Naive B cell (primary cell): ENCODE measurements around the gene CDH12. TPM values are rescaled to one million over a fixed set of nuclear protein-coding genes. Genes with fewer than 3 reads are reported as not detected.
A peak's percentile ranks its signal among the peaks of the same experiment; 100 is the strongest.

ENCODE experiments used
- ATAC-seq, 2 donors: fragments of 150-1000 bp; cut with Tn5 transposase; 2 replicates each; pipeline ENCODE4 v1.10.0; 2021; ENCODE audit warnings: low read depth in 2 of 2, mild to moderate bottlenecking in 2 of 2, moderate library complexity in 2 of 2
- DNase-seq: peaks from one replicate; pipeline ENCODE4 v3.0.0; 2022
- H3K27ac Mint-ChIP-seq, 6 donors: one replicate each; pipeline ENCODE4 v1.8.0; 2020 to 2022; ENCODE audit warnings: mild to moderate bottlenecking in 6 of 6, mixed read lengths in 6 of 6, moderate library complexity in 5 of 6, inconsistent platforms in 2 of 6
- H3K27me3 Mint-ChIP-seq, 3 donors: one replicate each; pipeline ENCODE4 v1.8.0; 2021 to 2022; ENCODE audit warnings: mixed read lengths in 3 of 3, mild to moderate bottlenecking in 1 of 3
- H3K36me3 Mint-ChIP-seq, 2 donors: one replicate each; pipeline ENCODE4 v1.8.0; 2020 to 2022; ENCODE audit warnings: mixed read lengths in 2 of 2, inconsistent platforms in 1 of 2, mild to moderate bottlenecking in 1 of 2
- H3K4me1 Mint-ChIP-seq, 3 donors: one replicate each; pipeline ENCODE4 v1.8.0; 2020 to 2022; ENCODE audit warnings: mixed read lengths in 3 of 3, inconsistent platforms in 1 of 3, mild to moderate bottlenecking in 1 of 3, moderate library complexity in 1 of 3
- H3K4me3 Mint-ChIP-seq, 8 donors: one replicate each; pipeline ENCODE4 v1.8.0; 2020 to 2022; ENCODE audit warnings: mild to moderate bottlenecking in 8 of 8, mixed read lengths in 8 of 8, moderate library complexity in 8 of 8, inconsistent platforms in 2 of 8
- H3K9me3 Mint-ChIP-seq, 7 donors: one replicate each; pipeline ENCODE4 v1.8.0; 2020 to 2022; ENCODE audit warnings: mixed read lengths in 7 of 7, mild to moderate bottlenecking in 5 of 7, inconsistent platforms in 2 of 7, moderate library complexity in 1 of 7
- polyA plus RNA-seq, 6 donors: library from polyadenylated mRNA; unstranded; fragments of 300-500 nt; fragmentation: Illumina TruSeq; gene quantifications; one replicate each; pipeline ENCODE4 v1.2.3, GENCODE V29; 2021; ENCODE audit warnings: low read depth in 6 of 6

CDH12 gene
- polyA plus RNA-seq, 6 donors from 2014 or later: not detected

- Mint-ChIP-seq H3K9me3 (no peaks in the 10 kb centered on the region), H3K27ac (no peak overlapping the region), H3K36me3 (no peaks in the 10 kb centered on the region), H3K27me3 (no peaks in the 10 kb centered on the region), H3K4me3 (no peak overlapping the region), H3K4me1 (no peaks in the 10 kb centered on the region)
- DNase-seq (no peak), ATAC-seq (no peak)
These were observed 118.2 kb downstream of the CDH12 start for GRCh38 chr5:22734907-22735306.

GRCh38 chr5:22728610-22729009 is 124.5 kb downstream of the CDH12 start:
- ATAC-seq (no peak), DNase-seq (no peak)
- Mint-ChIP-seq H3K4me1 (no peaks in the 10 kb centered on the region), H3K36me3 (no peaks in the 10 kb centered on the region), H3K27ac (no peak overlapping the region), H3K9me3 (peaks cover 0 to 14% (median 4%) of the 10 kb centered on the region in 7 donors), H3K4me3 (no peak overlapping the region), H3K27me3 (no peaks in the 10 kb centered on the region)

GRCh38 chr5:22722491-22722890 is 130.7 kb downstream of the CDH12 start:
- H3K36me3 Mint-ChIP-seq: no peaks in the 10 kb centered on the region
- no peak for ATAC-seq
- no peaks in the 10 kb centered on the region for H3K27me3 Mint-ChIP-seq
- H3K4me3 Mint-ChIP-seq: no peak overlapping the region
- no peak for DNase-seq
- peaks cover 5 to 43% (median 13%) of the 10 kb centered on the region in 7 donors for H3K9me3 Mint-ChIP-seq
- H3K27ac Mint-ChIP-seq: no peak overlapping the region
- no peaks in the 10 kb centered on the region for H3K4me1 Mint-ChIP-seq

GRCh38 chr5:22722056-22722455 is 131.1 kb downstream of the CDH12 start:
- DNase-seq (no peak), ATAC-seq (no peak)
- H3K27me3 Mint-ChIP-seq: no peaks in the 10 kb centered on the region
- H3K4me1 Mint-ChIP-seq: no peaks in the 10 kb centered on the region
- no peak overlapping the region for H3K4me3 Mint-ChIP-seq
- peaks cover 5 to 43% (median 13%) of the 10 kb centered on the region in 7 donors for H3K9me3 Mint-ChIP-seq
- H3K27ac Mint-ChIP-seq: no peak overlapping the region
- H3K36me3 Mint-ChIP-seq: no peaks in the 10 kb centered on the region

GRCh38 chr5:22719842-22720241 is 133.3 kb downstream of the CDH12 start:
- Mint-ChIP-seq H3K4me1 (no peaks in the 10 kb centered on the region), H3K36me3 (no peaks in the 10 kb centered on the region), H3K27me3 (no peaks in the 10 kb centered on the region), H3K4me3 (no peak overlapping the region), H3K9me3 (peaks cover 5 to 29% (median 12%) of the 10 kb centered on the region in 7 donors), H3K27ac (no peak overlapping the region)
- DNase-seq (no peak), ATAC-seq (no peak)

- Mint-ChIP-seq H3K9me3 (peaks cover 0 to 2% (median 0%) of the 10 kb centered on the region in 7 donors), H3K27ac (no peak overlapping the region), H3K4me3 (no peak overlapping the region), H3K4me1 (no peaks in the 10 kb centered on the region), H3K27me3 (no peaks in the 10 kb centered on the region), H3K36me3 (no peaks in the 10 kb centered on the region)
- ATAC-seq (no peak), DNase-seq (no peak)
These were observed 142.5 kb downstream of the CDH12 start for GRCh38 chr5:22710660-22711059.

- DNase-seq: no peak
- no peak for ATAC-seq
These were observed 143.4 kb downstream of the CDH12 start for GRCh38 chr5:22709743-22710142.

GRCh38 chr5:22708770-22709328 is 144.3 kb downstream of the CDH12 start:
- no peak overlapping the region for H3K27ac Mint-ChIP-seq

More at GRCh38 chr5:22709743-22710142, 143.4 kb downstream of the CDH12 start:
- H3K27ac Mint-ChIP-seq: no peak overlapping the region
- H3K9me3 Mint-ChIP-seq: peaks cover 0 to 2% (median 0%) of the 10 kb centered on the region in 7 donors
- no peaks in the 10 kb centered on the region for H3K4me1 Mint-ChIP-seq
- H3K4me3 Mint-ChIP-seq: no peak overlapping the region
- H3K27me3 Mint-ChIP-seq: no peaks in the 10 kb centered on the region
- no peaks in the 10 kb centered on the region for H3K36me3 Mint-ChIP-seq

GRCh38 chr5:22706901-22707300 is 146.2 kb downstream of the CDH12 start:
- no peak for ATAC-seq
- no peaks in the 10 kb centered on the region for H3K27me3 Mint-ChIP-seq

More at GRCh38 chr5:22708770-22709328, 144.3 kb downstream of the CDH12 start:
- no peak for ATAC-seq
- no peak overlapping the region for H3K4me3 Mint-ChIP-seq
- H3K36me3 Mint-ChIP-seq: no peaks in the 10 kb centered on the region
- H3K9me3 Mint-ChIP-seq: peaks cover 0 to 2% (median 0%) of the 10 kb centered on the region in 7 donors
- DNase-seq: no peak
- H3K27me3 Mint-ChIP-seq: no peaks in the 10 kb centered on the region
- H3K4me1 Mint-ChIP-seq: no peaks in the 10 kb centered on the region

GRCh38 chr5:22699319-22699718 is 153.8 kb downstream of the CDH12 start:
- H3K4me3 Mint-ChIP-seq: no peak overlapping the region
- H3K36me3 Mint-ChIP-seq: no peaks in the 10 kb centered on the region
- H3K27ac Mint-ChIP-seq: no peak overlapping the region
- H3K9me3 Mint-ChIP-seq: no peaks in the 10 kb centered on the region
- no peak for ATAC-seq
- DNase-seq: no peak
- H3K4me1 Mint-ChIP-seq: no peaks in the 10 kb centered on the region
- no peaks in the 10 kb centered on the region for H3K27me3 Mint-ChIP-seq

More at GRCh38 chr5:22706901-22707300, 146.2 kb downstream of the CDH12 start:
- Mint-ChIP-seq H3K9me3 (peaks cover 0 to 2% (median 0%) of the 10 kb centered on the region in 7 donors), H3K27ac (no peak overlapping the region), H3K4me1 (no peaks in the 10 kb centered on the region), H3K4me3 (no peak overlapping the region), H3K36me3 (no peaks in the 10 kb centered on the region)
- DNase-seq: no peak

GRCh38 chr5:22693121-22693520 is 160.0 kb downstream of the CDH12 start:
- H3K27ac Mint-ChIP-seq: peak overlapping the region in 1 of 6 donors; percentile 65
- DNase-seq: no peak

GRCh38 chr5:22683050-22683449 is 170.1 kb downstream of the CDH12 start:
- H3K27me3 Mint-ChIP-seq: no peaks in the 10 kb centered on the region
- no peaks in the 10 kb centered on the region for H3K4me1 Mint-ChIP-seq
- no peak for ATAC-seq
- no peak overlapping the region for H3K27ac Mint-ChIP-seq
- H3K9me3 Mint-ChIP-seq: no peaks in the 10 kb centered on the region
- no peak for DNase-seq
- H3K4me3 Mint-ChIP-seq: no peak overlapping the region
- H3K36me3 Mint-ChIP-seq: no peaks in the 10 kb centered on the region

More at GRCh38 chr5:22693121-22693520, 160.0 kb downstream of the CDH12 start:
- Mint-ChIP-seq H3K36me3 (no peaks in the 10 kb centered on the region), H3K9me3 (peaks cover 0 to 2% (median 0%) of the 10 kb centered on the region in 7 donors), H3K4me1 (no peaks in the 10 kb centered on the region), H3K27me3 (no peaks in the 10 kb centered on the region), H3K4me3 (no peak overlapping the region)
- no peak for ATAC-seq

- H3K27me3 Mint-ChIP-seq: no peaks in the 10 kb centered on the region
- ATAC-seq: no peak
- no peaks in the 10 kb centered on the region for H3K4me1 Mint-ChIP-seq
- peaks cover 0 to 4% (median 0%) of the 10 kb centered on the region in 7 donors for H3K9me3 Mint-ChIP-seq
- H3K27ac Mint-ChIP-seq: no peak overlapping the region
- H3K4me3 Mint-ChIP-seq: no peak overlapping the region
- no peaks in the 10 kb centered on the region for H3K36me3 Mint-ChIP-seq
- DNase-seq: no peak
These were observed 174.3 kb downstream of the CDH12 start for GRCh38 chr5:22678886-22679285.

- Mint-ChIP-seq H3K27me3 (no peaks in the 10 kb centered on the region), H3K4me1 (no peaks in the 10 kb centered on the region), H3K9me3 (peaks cover 0 to 10% (median 2%) of the 10 kb centered on the region in 7 donors), H3K36me3 (no peaks in the 10 kb centered on the region), H3K4me3 (no peak overlapping the region), H3K27ac (no peak overlapping the region)
- DNase-seq: no peak
- no peak for ATAC-seq
These were observed 180.0 kb downstream of the CDH12 start for GRCh38 chr5:22673131-22673530.

GRCh38 chr5:22669345-22669744 is 183.8 kb downstream of the CDH12 start:
- no peak for ATAC-seq
- Mint-ChIP-seq H3K9me3 (peaks cover 0 to 8% (median 1%) of the 10 kb centered on the region in 7 donors), H3K4me1 (no peaks in the 10 kb centered on the region), H3K27me3 (no peaks in the 10 kb centered on the region), H3K4me3 (no peak overlapping the region), H3K36me3 (no peaks in the 10 kb centered on the region), H3K27ac (no peak overlapping the region)
- DNase-seq: no peak
